GM12872 (cell line): ENCODE data around the gene VSIG4.

Source experiments
- TF ChIP-seq, protein P1 (sequence below): IDR thresholded peaks from 3 replicates; pipeline ENCODE4 v1.5.1; 2011; ENCODE audit warnings: low read depth, mild to moderate bottlenecking, low read length, moderate library complexity; ENCODE audit not compliant: insufficient read depth

Gene VSIG4

GRCh38 chrX:65987811-65988210, 52.1 kb downstream of the VSIG4 start:
- TF ChIP-seq, protein P1, sequence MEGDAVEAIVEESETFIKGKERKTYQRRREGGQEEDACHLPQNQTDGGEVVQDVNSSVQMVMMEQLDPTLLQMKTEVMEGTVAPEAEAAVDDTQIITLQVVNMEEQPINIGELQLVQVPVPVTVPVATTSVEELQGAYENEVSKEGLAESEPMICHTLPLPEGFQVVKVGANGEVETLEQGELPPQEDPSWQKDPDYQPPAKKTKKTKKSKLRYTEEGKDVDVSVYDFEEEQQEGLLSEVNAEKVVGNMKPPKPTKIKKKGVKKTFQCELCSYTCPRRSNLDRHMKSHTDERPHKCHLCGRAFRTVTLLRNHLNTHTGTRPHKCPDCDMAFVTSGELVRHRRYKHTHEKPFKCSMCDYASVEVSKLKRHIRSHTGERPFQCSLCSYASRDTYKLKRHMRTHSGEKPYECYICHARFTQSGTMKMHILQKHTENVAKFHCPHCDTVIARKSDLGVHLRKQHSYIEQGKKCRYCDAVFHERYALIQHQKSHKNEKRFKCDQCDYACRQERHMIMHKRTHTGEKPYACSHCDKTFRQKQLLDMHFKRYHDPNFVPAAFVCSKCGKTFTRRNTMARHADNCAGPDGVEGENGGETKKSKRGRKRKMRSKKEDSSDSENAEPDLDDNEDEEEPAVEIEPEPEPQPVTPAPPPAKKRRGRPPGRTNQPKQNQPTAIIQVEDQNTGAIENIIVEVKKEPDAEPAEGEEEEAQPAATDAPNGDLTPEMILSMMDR = no peak

DNA sequence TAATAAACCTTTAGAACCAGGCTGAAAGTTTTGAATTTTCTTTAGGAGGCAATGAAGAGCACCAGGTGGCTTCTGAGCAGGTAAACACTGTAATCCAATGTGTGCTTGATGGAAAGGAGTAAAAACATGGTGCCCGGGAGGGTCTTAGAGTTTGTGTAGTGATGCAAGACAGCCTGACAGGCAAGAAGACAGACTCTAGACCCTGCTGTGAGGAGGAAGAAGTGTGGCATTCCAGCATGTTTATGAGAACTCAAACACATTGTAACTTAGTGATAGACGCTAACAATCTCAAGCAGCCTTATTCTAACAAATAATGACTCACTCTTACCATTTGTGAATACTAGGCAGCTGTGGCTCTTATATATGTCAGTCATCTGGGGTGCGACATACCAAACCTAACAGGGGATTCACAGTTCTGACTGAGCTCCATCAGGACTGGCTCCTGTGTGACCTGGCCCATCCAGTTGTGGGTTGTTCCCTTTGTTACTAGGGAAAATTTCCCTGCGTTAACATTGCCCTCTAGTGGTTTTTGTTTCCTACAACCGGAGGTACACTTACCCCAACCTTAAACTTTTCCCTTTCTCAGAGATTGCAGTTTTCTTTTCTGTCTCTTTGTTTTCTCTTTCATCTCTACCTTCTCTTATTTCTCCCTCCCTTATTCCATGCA, 53.8 kb downstream of the VSIG4 start:
- TF ChIP-seq, protein P1 = peak; percentile 55

DNA sequence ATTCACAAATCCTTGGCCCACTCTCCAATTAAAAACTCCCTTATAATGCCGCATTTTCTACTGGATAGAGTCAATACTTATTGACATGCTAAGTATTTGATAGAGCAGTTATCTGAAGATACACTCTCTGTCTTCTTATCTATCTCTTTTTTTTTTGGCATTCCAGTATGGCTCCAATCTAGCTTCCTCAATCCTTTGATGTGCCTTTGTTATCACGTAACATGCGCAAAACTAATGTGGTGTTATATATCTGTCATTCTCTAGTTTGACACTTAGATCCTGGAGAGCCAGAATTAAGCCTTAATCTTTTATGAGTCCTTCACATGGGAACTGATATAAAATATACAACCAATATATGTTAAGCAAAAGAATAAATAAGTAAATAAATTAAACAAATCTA, 54.7 kb downstream of the VSIG4 start:
- TF ChIP-seq, protein P1 = no peak

DNA sequence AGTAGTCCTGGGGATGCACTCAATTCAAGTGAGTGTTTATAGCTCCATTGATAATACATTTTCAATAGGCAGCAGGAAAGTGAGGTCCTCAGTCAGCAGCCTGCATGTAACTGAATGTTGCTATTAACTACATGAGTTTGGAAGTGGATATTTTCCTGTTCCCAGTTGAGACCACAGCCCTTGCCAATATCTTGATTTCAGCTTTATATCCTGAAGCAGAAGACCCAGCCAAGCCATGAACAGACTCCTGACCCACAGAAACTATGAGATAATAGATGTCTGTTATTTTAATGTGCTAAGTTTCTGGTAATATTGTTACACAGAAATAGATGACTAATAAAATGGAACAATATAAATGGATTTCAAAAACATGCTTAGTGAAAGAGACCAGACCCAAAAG, 63.7 kb downstream of the VSIG4 start:
- TF ChIP-seq, protein P1 = no peak
